PC-3 (cell line): Measurements from ENCODE around the gene STK32C.

Experiments used
- EZH2 ChIP-seq: fragments of 300-600 bp; sonication (generic); IDR thresholded peaks from one replicate; pipeline ENCODE4 v1.6.1; 2017; ENCODE audit warnings: antibody characterized with exemption, mild to moderate bottlenecking, low read length; ENCODE audit not compliant: unreplicated experiment
- EZH2phosphoT487 ChIP-seq: fragments of 300-600 bp; sonication (generic); IDR thresholded peaks from 2 replicates; pipeline ENCODE4 v1.6.1; 2018; ENCODE audit warnings: mild to moderate bottlenecking, antibody characterized with exemption, low read length, borderline replicate concordance

DNA sequence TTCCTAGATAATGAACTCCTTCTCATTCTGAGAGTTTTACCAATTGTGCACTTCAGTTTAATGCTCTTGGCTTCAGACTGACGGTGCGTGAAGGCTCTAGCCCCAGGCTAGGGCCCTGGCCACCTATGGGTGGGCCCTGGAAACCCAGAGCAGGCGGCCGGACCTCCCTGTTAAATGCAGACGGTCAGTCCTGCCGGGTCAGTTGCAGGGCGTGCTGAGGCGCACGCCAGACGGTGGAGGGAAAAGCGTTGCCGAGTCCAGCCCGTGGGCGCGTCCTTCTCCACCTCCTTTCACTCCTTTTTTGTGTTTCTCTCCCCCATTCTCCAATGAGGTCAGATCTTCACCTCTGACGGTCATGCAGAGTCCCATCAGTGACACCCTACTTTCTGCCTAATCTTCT, 118.7 kb downstream of the STK32C start:
- TF ChIP-seq EZH2phosphoT487 (no peak), EZH2 (no peak)
